ENCODE results near the gene HJURP.

The HJURP gene

GRCh38 chr2:233847248-233847898 is 7.0 kb downstream of the HJURP start:
- DNase-seq = no peak

GRCh38 chr2:233846387-233847247 is 7.7 kb downstream of the HJURP start:
- DNase-seq = no peak

- no peak for DNase-seq
Measured at GRCh38 chr2:233845301-233846060, 8.9 kb downstream of the HJURP start.

GRCh38 chr2:233844836-233845235 is 9.5 kb downstream of the HJURP start:
- no peak for DNase-seq

- DNase-seq = no peak
Measured at GRCh38 chr2:233844064-233844807, 10.1 kb downstream of the HJURP start.

- DNase-seq = no peak
Measured at GRCh38 chr2:233841183-233841582, 13.2 kb downstream of the HJURP start.

- no peak for DNase-seq
Measured at GRCh38 chr2:233840520-233840919, 13.8 kb downstream of the HJURP start.

GRCh38 chr2:233839447-233839820 is 14.9 kb downstream of the HJURP start:
- DNase-seq = no peak

- DNase-seq = no peak
Measured at GRCh38 chr2:233838726-233839446, 15.4 kb downstream of the HJURP start.

- no peak for DNase-seq
Measured at GRCh38 chr2:233838251-233838650, 16.1 kb downstream of the HJURP start.

- DNase-seq = no peak
Measured at GRCh38 chr2:233837694-233838229, 16.6 kb downstream of the HJURP start.

GRCh38 chr2:233836359-233836758 is 18.0 kb downstream of the HJURP start:
- DNase-seq = no peak

GRCh38 chr2:233835230-233836186 is 18.8 kb downstream of the HJURP start:
- DNase-seq = no peak

GRCh38 chr2:233833345-233833744 is 21.0 kb downstream of the HJURP start:
- DNase-seq = peak; percentile 1

GRCh38 chr2:233832869-233833311 is 21.4 kb downstream of the HJURP start:
- peak; percentile 26 for DNase-seq

GRCh38 chr2:233832414-233832813 is 21.9 kb downstream of the HJURP start:
- no peak for DNase-seq

- DNase-seq = peak; percentile 3
Measured at GRCh38 chr2:233831861-233832260, 22.5 kb downstream of the HJURP start.

- peak; percentile 23 for DNase-seq
Measured at GRCh38 chr2:233831011-233831721, 23.2 kb downstream of the HJURP start.

GRCh38 chr2:233830111-233830802 is 24.1 kb downstream of the HJURP start:
- DNase-seq = peak; percentile 26
